GM18951 (cell line): ENCODE data around the gene DEPDC7.
"Not testable (repeated sequence)": the region's sequence is repeated elsewhere in the genome, so short reads cannot be mapped to it uniquely, and the experiment has no call there.

Source experiments
- POLR2A ChIP-seq: IDR thresholded peaks from 4 replicates; pipeline ENCODE4 v1.6.1; 2011; ENCODE audit warnings: mild to moderate bottlenecking; ENCODE audit not compliant: insufficient read length, insufficient read depth; ENCODE audit errors: extremely low read depth
- in situ Hi-C: fragments of 300-500 bp; cut with MboI; formaldehyde crosslinking; loops from one replicate; pipeline ENCODE4 v1.12.0; 2022; ENCODE audit warnings: low sequenced_read_pairs, mixed read lengths, inconsistent platforms; ENCODE audit not compliant: unreplicated experiment

DEPDC7 gene

DNA sequence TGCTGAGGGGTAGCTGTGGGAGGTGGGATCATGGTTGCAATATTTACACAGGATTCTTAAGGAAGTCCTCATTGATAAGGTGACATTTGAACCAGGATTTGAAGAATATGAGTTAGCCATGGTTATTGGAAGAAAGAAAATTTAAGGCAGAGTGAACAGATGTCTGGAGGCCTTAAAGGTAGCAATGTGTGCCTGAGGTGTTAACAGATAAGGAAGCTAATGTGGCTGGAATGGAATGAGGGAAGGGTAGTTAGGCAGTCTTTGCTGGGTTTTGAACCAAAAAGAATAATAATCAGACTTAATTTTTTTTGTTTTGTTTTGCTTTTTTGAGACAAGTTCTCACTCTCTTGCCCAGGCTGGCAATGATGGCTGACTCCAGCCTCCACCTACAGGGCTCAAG, 9.7 kb upstream of the DEPDC7 start:
- in situ Hi-C loops, result no loop called here
- no peak for TF ChIP-seq POLR2A

DNA sequence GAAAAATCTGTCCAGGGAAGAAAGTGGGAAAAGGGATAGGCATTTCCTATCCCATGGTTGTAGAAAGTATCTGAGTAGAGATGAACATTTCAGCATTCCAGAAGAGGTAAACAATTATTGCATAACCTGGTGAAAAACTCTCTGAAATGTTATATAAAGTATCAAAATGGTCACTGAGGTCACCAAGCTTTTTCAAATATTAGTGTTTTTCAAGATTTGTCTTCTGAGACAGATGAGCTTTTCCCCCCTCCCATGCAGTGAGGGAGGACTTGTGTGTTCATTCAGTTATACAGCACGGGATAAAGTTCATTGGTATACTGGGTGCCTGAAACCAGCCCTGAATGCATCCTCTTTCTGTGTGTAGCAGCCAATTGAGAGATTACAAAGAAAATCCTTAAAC, 1.9 kb upstream of the DEPDC7 start:
- in situ Hi-C loops, result no loop called here
- TF ChIP-seq POLR2A, result no peak

- in situ Hi-C loops, result no loop called here
- TF ChIP-seq POLR2A, result no peak
These were observed 976 bp downstream of the DEPDC7 start for GRCh38 chr11:33016654-33017053.

GRCh38 chr11:33017478-33017877, 1.8 kb downstream of the DEPDC7 start:
- no peak for TF ChIP-seq POLR2A
- in situ Hi-C loops, result no loop called here

DNA sequence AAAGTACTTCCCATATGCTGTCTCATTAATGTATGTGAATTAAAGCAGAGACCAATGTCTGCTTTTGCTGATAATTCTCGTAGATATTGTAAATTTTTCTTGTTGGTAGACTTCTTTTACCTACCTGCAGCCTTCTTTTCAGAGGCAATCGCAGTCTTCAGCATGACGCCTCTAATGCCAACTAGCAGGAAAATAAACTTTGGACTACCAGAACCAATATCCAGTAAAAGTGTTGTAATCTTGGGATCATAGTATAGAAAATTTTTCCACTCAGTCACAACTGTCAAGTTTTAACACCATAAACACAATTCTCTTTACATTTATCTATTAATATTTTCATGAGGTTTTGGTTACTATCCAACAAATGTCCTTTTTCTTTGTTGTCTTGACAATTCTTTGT, 2.3 kb downstream of the DEPDC7 start:
- in situ Hi-C loops, result no loop called here
- no peak for TF ChIP-seq POLR2A

DNA sequence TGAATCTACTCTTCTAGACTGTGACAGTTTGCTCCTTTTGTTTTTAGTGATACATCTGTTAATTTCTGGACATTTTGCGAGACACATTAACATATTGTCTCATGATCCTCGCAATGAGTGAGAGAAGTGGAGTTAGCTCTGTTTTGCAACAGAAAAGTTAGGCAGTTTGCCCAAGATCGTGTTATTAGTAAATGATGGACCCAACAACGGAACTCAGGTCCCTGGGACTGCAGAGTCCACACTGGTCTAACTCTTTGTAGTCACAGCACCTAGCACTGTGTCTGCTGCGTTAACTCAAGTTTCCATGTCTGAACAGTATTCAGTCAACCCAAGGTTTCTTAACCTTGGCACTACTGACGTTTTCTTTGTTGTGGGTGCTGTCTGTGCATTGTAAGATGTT, 3.2 kb downstream of the DEPDC7 start:
- in situ Hi-C loops, result no loop called here
- TF ChIP-seq POLR2A, result no peak

GRCh38 chr11:33021501-33021900, 5.8 kb downstream of the DEPDC7 start:
- in situ Hi-C loops, result no loop called here
- no peak for TF ChIP-seq POLR2A

- TF ChIP-seq POLR2A, result no peak
- in situ Hi-C loops, result no loop called here
These were observed 6.3 kb downstream of the DEPDC7 start for GRCh38 chr11:33021937-33022336.

GRCh38 chr11:33025339-33025722, 9.7 kb downstream of the DEPDC7 start:
- in situ Hi-C loops, result no loop called here
- no peak for TF ChIP-seq POLR2A

DNA sequence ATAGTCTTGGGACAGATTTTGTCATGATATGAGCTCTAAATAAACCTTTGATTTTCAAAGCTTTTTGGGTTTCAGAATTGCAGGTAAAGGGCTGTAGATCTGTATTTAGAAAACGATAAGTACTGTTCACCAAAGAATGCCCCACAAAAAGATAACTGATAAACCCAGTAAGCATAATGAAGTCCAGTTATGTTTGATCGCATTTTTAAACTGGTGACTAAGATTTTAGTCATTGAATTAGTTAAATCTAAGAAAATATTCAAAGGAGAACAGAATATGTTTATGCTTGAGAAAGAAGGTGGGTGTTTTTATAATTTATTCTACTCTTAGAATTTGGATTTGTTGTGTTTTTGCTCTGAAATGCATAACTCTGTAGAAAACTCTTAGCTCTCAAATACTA, 11.6 kb downstream of the DEPDC7 start:
- in situ Hi-C loops, result no loop called here
- TF ChIP-seq POLR2A, result no peak

DNA sequence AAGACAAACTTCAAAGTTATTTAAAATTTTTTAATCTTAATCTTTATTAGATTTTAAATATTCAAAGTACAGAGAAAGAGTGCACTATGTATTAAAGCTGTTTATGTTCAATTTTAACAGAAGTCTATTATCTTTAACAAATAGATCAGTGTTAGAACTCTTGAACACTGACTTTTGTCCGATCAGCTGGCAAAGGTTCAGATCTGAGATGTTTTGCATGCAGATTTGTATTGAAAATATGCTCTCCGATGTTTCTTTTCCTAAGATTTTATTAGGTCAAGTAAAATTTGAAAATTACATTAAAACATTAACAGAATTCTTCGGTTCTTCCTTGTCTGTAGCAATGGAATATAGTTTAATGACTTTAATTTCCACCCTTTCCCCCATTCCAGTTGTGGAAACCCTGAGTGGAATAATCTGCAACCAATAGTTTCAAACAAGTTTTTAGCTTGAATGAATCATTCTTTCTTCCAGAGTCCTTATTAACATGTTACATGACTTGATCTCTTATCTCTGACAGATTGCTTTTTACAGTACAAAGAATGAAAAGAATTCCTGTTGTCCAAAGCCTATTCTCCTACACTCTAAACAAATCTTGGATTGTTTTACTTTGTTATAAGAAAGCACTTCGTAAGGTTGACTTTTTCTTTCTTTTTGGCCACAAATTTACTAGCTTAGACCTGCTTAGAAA, 12.3 kb downstream of the DEPDC7 start:
- TF ChIP-seq POLR2A, result no peak
- in situ Hi-C loops, result no loop called here

- no peak for TF ChIP-seq POLR2A
- in situ Hi-C loops, result no loop called here
These were observed 12.8 kb downstream of the DEPDC7 start for GRCh38 chr11:33028537-33028914.

DNA sequence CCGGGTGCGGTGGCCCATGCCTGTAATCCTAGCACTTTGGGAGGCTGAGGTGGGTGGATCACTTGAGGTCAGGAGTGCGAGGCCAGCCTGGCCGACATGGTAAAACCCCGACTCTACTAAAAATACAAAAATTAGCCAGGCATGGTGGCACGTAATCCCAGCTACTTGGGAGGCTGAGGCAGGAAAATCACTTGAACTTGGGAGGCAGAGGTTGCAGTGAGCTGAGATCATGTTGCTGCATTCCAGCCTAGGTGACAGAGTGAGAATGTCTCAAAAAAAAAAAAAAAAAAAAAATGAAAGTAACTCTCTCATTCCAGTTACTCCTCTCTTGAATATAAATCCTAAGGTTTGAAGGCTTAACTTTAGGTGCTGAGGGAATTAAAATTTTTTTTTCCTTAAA, 13.5 kb downstream of the DEPDC7 start:
- in situ Hi-C loops, result not testable (repeated sequence)

GRCh38 chr11:33033493-33033892, 17.8 kb downstream of the DEPDC7 start:
- TF ChIP-seq POLR2A, result no peak
- in situ Hi-C loops, result no loop called here

GRCh38 chr11:33035011-33035410, 19.3 kb downstream of the DEPDC7 start:
- no peak for TF ChIP-seq POLR2A
- in situ Hi-C loops, result no loop called here
